Measurements from ENCODE around the gene GPR150.

DNA sequence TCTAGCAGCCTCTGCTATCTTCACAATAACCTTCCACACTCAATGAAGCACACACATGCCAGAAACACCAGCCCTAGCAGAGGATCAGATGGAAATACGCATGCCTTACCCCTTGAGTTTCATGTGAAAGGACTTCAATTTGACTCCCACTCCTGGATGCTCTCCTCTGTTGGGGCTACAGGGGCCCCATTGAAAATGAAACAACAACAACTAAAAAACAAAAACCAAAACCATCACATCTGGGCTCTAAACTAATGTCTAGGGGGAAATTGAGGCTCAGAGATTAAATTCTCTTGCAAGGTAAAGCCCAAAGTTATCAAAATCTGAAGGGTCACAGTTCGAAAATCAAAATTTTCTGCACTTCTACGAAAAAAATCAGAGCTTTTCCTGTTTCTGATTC, 18.7 kb downstream of the GPR150 start:
- TF ChIP-seq CTCF (IDR thresholded peaks at IDR 0.05) (no peak), POLR2A (IDR thresholded peaks at IDR 0.05) (no peak)
